Transverse colon (tissue), 4 donors: ENCODE results near the gene RGCC. TPM values are rescaled to one million over a fixed set of nuclear protein-coding genes. Genes with fewer than 3 reads are reported as not detected.
"Not testable (repeated sequence)": the region's sequence is repeated elsewhere in the genome, so short reads cannot be mapped to it uniquely, and the experiment has no call there.

Experiments used
- DNase-seq: peaks from one replicate; pipeline ENCODE4 v3.0.0-alpha.2; 2019
- H3K27ac ChIP-seq, 4 donors: fragments of 200-600 bp; sonication (generic); 2 replicates each; pipeline ENCODE4 v1.5.1; 2016 to 2018; ENCODE audit warnings: inconsistent platforms in 4 of 4
- H3K27me3 ChIP-seq: fragments of 200-600 bp; sonication (generic); 2 replicates; pipeline ENCODE4 v1.5.1; 2017; ENCODE audit warnings: inconsistent platforms
- H3K36me3 ChIP-seq, 4 donors: fragments of 200-600 bp; sonication (generic); 2 replicates each; pipeline ENCODE4 v1.5.1; 2017 to 2019; ENCODE audit warnings: inconsistent platforms in 4 of 4
- H3K4me1 ChIP-seq, 4 donors: fragments of 200-600 bp; sonication (generic); 2 replicates each; pipeline ENCODE4 v1.5.1; 2017 to 2020; ENCODE audit warnings: inconsistent platforms in 4 of 4
- H3K4me3 ChIP-seq, 4 donors: fragments of 200-600 bp; sonication (generic); 1 replicate in 1 of 4; 2 replicates in 3 of 4; pipeline versions ENCODE4 v1.5.1 to v1.6.1; 2017 to 2019; ENCODE audit warnings: inconsistent platforms in 4 of 4
- H3K9me3 ChIP-seq, 2 donors: fragments of 200-600 bp; sonication (generic); 2 replicates each; pipeline ENCODE4 v1.5.1; 2017 to 2019; ENCODE audit warnings: inconsistent platforms in 2 of 2
- CTCF ChIP-seq, 5 experiments: fragments of 200-600 bp in 3 of 5; fragments of 450-650 bp in 2 of 5; sonication (generic) in 3 of 5; IDR thresholded peaks; 1 replicate in 2 of 5; 2 replicates in 3 of 5; pipeline ENCODE4 v1.5.1; 2016 to 2017; ENCODE audit warnings: antibody characterized with exemption in 5 of 5, inconsistent platforms in 3 of 5, mild to moderate bottlenecking in 2 of 5, moderate library complexity in 1 of 5
- EP300 ChIP-seq: sonication (generic); formaldehyde crosslinking; IDR thresholded peaks from one replicate; pipeline ENCODE4 v1.6.1; 2017; ENCODE audit warnings: antibody characterized with exemption, low read depth
- POLR2A ChIP-seq: fragments of 450-650 bp; IDR thresholded peaks from one replicate; pipeline ENCODE4 v1.6.1; 2016; ENCODE audit warnings: antibody characterized with exemption, mild to moderate bottlenecking, moderate library complexity
- POLR2AphosphoS5 ChIP-seq, 3 donors: sonication (generic); formaldehyde crosslinking; IDR thresholded peaks; one replicate each; pipeline ENCODE4 v1.6.1; 2016; ENCODE audit warnings: antibody characterized with exemption in 3 of 3
- WGBS, 2 donors: methylation state at CpG; one replicate each; pipeline ENCODE4 v1.1.5; 2018; ENCODE audit warnings: low coverage in 1 of 2; 5-methylcytosine and 5-hydroxymethylcytosine counted together
- in situ Hi-C, 4 donors: fragments of 200-750 bp; cut with MboI; loops; one replicate each; pipeline versions ENCODE4 v1.15.0 to v1.15.1; 2017; ENCODE audit warnings: low sequenced_read_pairs in 3 of 4, low pct_ligation_motif_present in 1 of 4, low pct_unique_long_range_greater_than_20kb in 1 of 4
- intact Hi-C: fragments of 100-400 bp; cut with DNase I; formaldehyde crosslinking; loops from one replicate; pipeline ENCODE4 v1.15.1; 2023; ENCODE audit warnings: low total_unique reads
- total RNA-seq, 4 donors: library from RNA; depleted of rRNA; stranded (reverse); fragments of >200 nt; gene quantifications; one replicate each; pipeline ENCODE4 v1.1.0, GENCODE V29; 2016

The RGCC gene
- total RNA-seq, 4 donors from 2014 or later, result 5.6 to 54.1 (median 35.6) TPM

GRCh38 chr13:41418027-41418426 is 39.3 kb upstream of the RGCC start:
- Histone ChIP-seq H3K9me3 (no peaks in the 10 kb centered on the region), H3K36me3 (no peaks in the 10 kb centered on the region), H3K4me1 (no peaks in the 10 kb centered on the region), H3K4me3 (no peak overlapping the region), H3K27me3 (no peaks in the 10 kb centered on the region), H3K27ac (no peak overlapping the region)
- WGBS, 2 donors, result 38 to 44% methylated on average over 4 to 5 of the region's 5 CpGs
- intact Hi-C loops, result no loop called here
- in situ Hi-C loops, result loop anchor here in 2 of 4 donors (25.0 kb wide), 3 partner anchors 219 to 694 kb away; no protein-coding TSS in a partner anchor
- DNase-seq, result no peak
- no peak for TF ChIP-seq CTCF (IDR thresholded peaks at IDR 0.05)
- no peak for TF ChIP-seq EP300
- TF ChIP-seq POLR2A, result no peak
- no peak for TF ChIP-seq POLR2AphosphoS5 (IDR thresholded peaks at IDR 0.05)

GRCh38 chr13:41418731-41419130 is 38.6 kb upstream of the RGCC start:
- no peaks in the 10 kb centered on the region for H3K9me3 ChIP-seq
- intact Hi-C loops, result no loop called here
- H3K27ac ChIP-seq, result no peak overlapping the region
- DNase-seq, result no peak
- no peak for TF ChIP-seq EP300
- no peak for TF ChIP-seq POLR2AphosphoS5 (IDR thresholded peaks at IDR 0.05)
- no peak for TF ChIP-seq CTCF (IDR thresholded peaks at IDR 0.05)
- no peak for TF ChIP-seq POLR2A
- WGBS, 2 donors, result 75 to 97% methylated on average over 1 to 2 of the region's 2 CpGs
- H3K4me3 ChIP-seq, result no peak overlapping the region
- in situ Hi-C loops, result loop anchor here in 2 of 4 donors (25.0 kb wide), 3 partner anchors 219 to 694 kb away; no protein-coding TSS in a partner anchor
- H3K36me3 ChIP-seq, result no peaks in the 10 kb centered on the region
- no peaks in the 10 kb centered on the region for H3K4me1 ChIP-seq
- H3K27me3 ChIP-seq, result no peaks in the 10 kb centered on the region

- no peaks in the 10 kb centered on the region for H3K36me3 ChIP-seq
- TF ChIP-seq POLR2A (no peak), CTCF (IDR thresholded peaks at IDR 0.05) (no peak), EP300 (no peak)
- no peak for DNase-seq
- WGBS, 2 donors, result 40 to 58% methylated on average over 1 of the region's 1 CpG
- in situ Hi-C loops (loop anchor here in 2 of 4 donors (25.0 kb wide), 3 partner anchors 218 to 693 kb away; no protein-coding TSS in a partner anchor), intact Hi-C loops (no loop called here)
- no peaks in the 10 kb centered on the region for H3K27me3 ChIP-seq
- no peak overlapping the region for H3K4me3 ChIP-seq
- H3K27ac ChIP-seq, result no peak overlapping the region
- H3K4me1 ChIP-seq, result no peaks in the 10 kb centered on the region
- H3K9me3 ChIP-seq, result no peaks in the 10 kb centered on the region
Observed at GRCh38 chr13:41419206-41419605, 38.1 kb upstream of the RGCC start.

- in situ Hi-C loops (loop anchor here in 2 of 4 donors (25.0 kb wide), 3 partner anchors 217 to 692 kb away; no protein-coding TSS in a partner anchor), intact Hi-C loops (no loop called here)
- no peak for TF ChIP-seq POLR2A
- no peak for TF ChIP-seq CTCF (IDR thresholded peaks at IDR 0.05)
- no peak for TF ChIP-seq EP300
- no peak for TF ChIP-seq POLR2AphosphoS5 (IDR thresholded peaks at IDR 0.05)
- no peaks in the 10 kb centered on the region for H3K27me3 ChIP-seq
- no peaks in the 10 kb centered on the region for H3K36me3 ChIP-seq
- no peaks in the 10 kb centered on the region for H3K9me3 ChIP-seq
- H3K4me1 ChIP-seq, result no peaks in the 10 kb centered on the region
- no peak overlapping the region for H3K27ac ChIP-seq
- DNase-seq, result no peak
- 80 to 82% methylated on average over 4 of the region's 4 CpGs for WGBS, 2 donors
- no peak overlapping the region for H3K4me3 ChIP-seq
Observed at GRCh38 chr13:41420146-41420545, 37.2 kb upstream of the RGCC start.

- WGBS, 2 donors, result 77 to 88% methylated on average over 1 to 6 of the region's 6 CpGs
- DNase-seq, H3K4me3 ChIP-seq, H3K36me3 ChIP-seq, H3K4me1 ChIP-seq, H3K9me3 ChIP-seq, H3K27me3 ChIP-seq, intact Hi-C loops, H3K27ac ChIP-seq: not testable (repeated sequence)
- in situ Hi-C loops, result loop anchor here in 2 of 4 donors (25.0 kb wide), 3 partner anchors 216 to 691 kb away; no protein-coding TSS in a partner anchor
Observed at GRCh38 chr13:41421330-41421729, 36.0 kb upstream of the RGCC start.

- H3K4me3 ChIP-seq, H3K27me3 ChIP-seq, H3K4me1 ChIP-seq, DNase-seq, H3K36me3 ChIP-seq, intact Hi-C loops, H3K9me3 ChIP-seq, H3K27ac ChIP-seq: not testable (repeated sequence)
- in situ Hi-C loops, result loop anchor here in 2 of 4 donors (25.0 kb wide), 3 partner anchors 215 to 690 kb away; no protein-coding TSS in a partner anchor
- WGBS, 2 donors, result 66 to 75% methylated on average over 2 to 7 of the region's 7 CpGs
Observed at GRCh38 chr13:41421983-41422382, 35.4 kb upstream of the RGCC start.

- in situ Hi-C loops, result loop anchor here in 2 of 4 donors (25.0 kb wide), 3 partner anchors 214 to 689 kb away; no protein-coding TSS in a partner anchor
- H3K4me3 ChIP-seq, DNase-seq, H3K27ac ChIP-seq, H3K27me3 ChIP-seq, H3K4me1 ChIP-seq, intact Hi-C loops, H3K36me3 ChIP-seq, H3K9me3 ChIP-seq: not testable (repeated sequence)
- 82% methylated on average over 13 of the region's 13 CpGs; no CpG with 5 or more reads in 1 of the 2 donors for WGBS, 2 donors
Observed at GRCh38 chr13:41423259-41423658, 34.1 kb upstream of the RGCC start.
